MM.1S (cell line): ENCODE measurements around the gene URGCP.

Source experiments
- DNase-seq: peaks from one replicate; pipeline ENCODE4 v3.0.0-alpha.2; 2015
- H2AFZ ChIP-seq: fragments of 300-600 bp; sonication (generic); 2 replicates; pipeline ENCODE4 v1.6.0; 2016; ENCODE audit warnings: antibody characterized with exemption, low read length
- H3F3A ChIP-seq: fragments of 300-600 bp; sonication (generic); 2 replicates; pipeline ENCODE4 v1.6.1; 2016; ENCODE audit warnings: mild to moderate bottlenecking, antibody characterized with exemption, low read length, moderate library complexity, mixed read lengths; ENCODE audit not compliant: insufficient read depth
- H3K27ac ChIP-seq: fragments of 300-600 bp; sonication (generic); 2 replicates; pipeline ENCODE4 v1.5.1; 2016; ENCODE audit warnings: mild to moderate bottlenecking, low read length
- H3K27me3 ChIP-seq: fragments of 300-600 bp; sonication (generic); replicated peaks from 2 replicates; pipeline ENCODE4 v1.6.0; 2016; ENCODE audit warnings: low read length; ENCODE audit not compliant: insufficient read depth
- H3K36me3 ChIP-seq: fragments of 300-600 bp; sonication (generic); replicated peaks from 2 replicates; pipeline ENCODE4 v1.6.1; 2016; ENCODE audit warnings: mild to moderate bottlenecking, low read length, mixed read lengths; ENCODE audit not compliant: insufficient read depth
- H3K4me1 ChIP-seq: fragments of 300-600 bp; sonication (generic); 2 replicates; pipeline ENCODE4 v1.6.1; 2016; ENCODE audit warnings: low read length, mixed read lengths
- H3K4me2 ChIP-seq: fragments of 300-600 bp; sonication (generic); 2 replicates; pipeline ENCODE4 v1.6.0; 2016; ENCODE audit warnings: low read depth, low read length
- H3K4me3 ChIP-seq: fragments of 300-600 bp; sonication (generic); 2 replicates; pipeline ENCODE4 v1.5.1; 2016; ENCODE audit warnings: low read length, mixed read lengths
- H3K79me2 ChIP-seq: fragments of 300-600 bp; sonication (generic); 2 replicates; pipeline ENCODE4 v1.6.1; 2016; ENCODE audit warnings: mixed run types, low read length, mixed read lengths
- H3K9ac ChIP-seq: fragments of 300-600 bp; sonication (generic); 2 replicates; pipeline ENCODE4 v1.6.1; 2016; ENCODE audit warnings: low read length, mixed read lengths
- H3K9me2 ChIP-seq: fragments of 300-600 bp; sonication (generic); replicated peaks from 2 replicates; pipeline ENCODE4 v1.6.1; 2016; ENCODE audit warnings: mild to moderate bottlenecking, low read length, mixed read lengths; ENCODE audit not compliant: insufficient read depth
- H3K9me3 ChIP-seq: fragments of 300-600 bp; sonication (generic); replicated peaks from 2 replicates; pipeline ENCODE4 v1.6.1; 2016; ENCODE audit warnings: mild to moderate bottlenecking, low read length, mixed read lengths; ENCODE audit not compliant: insufficient read depth
- H4K20me1 ChIP-seq: fragments of 300-600 bp; sonication (generic); 2 replicates; pipeline ENCODE4 v1.6.1; 2016; ENCODE audit warnings: mild to moderate bottlenecking, low read length, moderate library complexity, mixed read lengths; ENCODE audit not compliant: insufficient read depth
- CTCF ChIP-seq: fragments of 300-600 bp; sonication (generic); IDR thresholded peaks from 2 replicates; pipeline ENCODE4 v1.5.1; 2016; ENCODE audit warnings: antibody characterized with exemption, low read length, mixed read lengths
- EZH2 ChIP-seq: fragments of 300-600 bp; sonication (generic); optimal IDR thresholded peaks from 2 replicates; pipeline ENCODE3; 2017; ENCODE audit warnings: low read depth, mild to moderate bottlenecking, antibody characterized with exemption, low read length, mixed read lengths
- EZH2phosphoT487 ChIP-seq: fragments of 300-600 bp; sonication (generic); IDR thresholded peaks from 2 replicates; pipeline ENCODE4 v1.6.1; 2018; ENCODE audit warnings: antibody characterized with exemption, low read length

The URGCP gene

GRCh38 chr7:43851805-43852204 is 54.6 kb downstream of the URGCP start:
- Histone ChIP-seq H3K9me3 (no peaks in the 10 kb centered on the region), H3K27ac (no peak overlapping the region), H3K4me2 (no peak overlapping the region), H3K4me1 (peaks cover 16% of the 10 kb centered on the region), H4K20me1 (no peaks in the 10 kb centered on the region), H3K79me2 (no peaks in the 10 kb centered on the region), H3K36me3 (no peaks in the 10 kb centered on the region), H3K9me2 (no peaks in the 10 kb centered on the region), H3K9ac (no peak overlapping the region), H3K4me3 (no peak overlapping the region), H3F3A (peaks cover 12% of the 10 kb centered on the region), H3K27me3 (no peaks in the 10 kb centered on the region), H2AFZ (no peak overlapping the region)
- TF ChIP-seq EZH2phosphoT487 (no peak), EZH2 (no peak), CTCF (no peak)
- DNase-seq: no peak

- H3K9me2 ChIP-seq: no peaks in the 10 kb centered on the region
- H3K79me2 ChIP-seq: no peaks in the 10 kb centered on the region
- no peak overlapping the region for H3K9ac ChIP-seq
- peak overlapping the region; percentile 22 for H3K4me2 ChIP-seq
- no peaks in the 10 kb centered on the region for H3K36me3 ChIP-seq
- H2AFZ ChIP-seq: no peak overlapping the region
- peaks cover 16% of the 10 kb centered on the region for H3K4me1 ChIP-seq
- no peaks in the 10 kb centered on the region for H3K9me3 ChIP-seq
- TF ChIP-seq CTCF (no peak), EZH2 (no peak), EZH2phosphoT487 (no peak)
- peaks cover 12% of the 10 kb centered on the region for H3F3A ChIP-seq
- no peak overlapping the region for H3K4me3 ChIP-seq
- peak overlapping the region; percentile 5; the same call in 1 of the 2 replicates for H3K27ac ChIP-seq
- DNase-seq: peak; percentile 87
- no peaks in the 10 kb centered on the region for H3K27me3 ChIP-seq
- H4K20me1 ChIP-seq: no peaks in the 10 kb centered on the region
Measured at GRCh38 chr7:43850348-43851116, 55.9 kb downstream of the URGCP start.

- Histone ChIP-seq H3F3A (peaks cover 12% of the 10 kb centered on the region), H3K27ac (no peak overlapping the region), H3K27me3 (no peaks in the 10 kb centered on the region), H3K9me3 (no peaks in the 10 kb centered on the region), H3K9me2 (no peaks in the 10 kb centered on the region), H3K9ac (no peak overlapping the region), H3K4me2 (no peak overlapping the region), H3K4me3 (no peak overlapping the region), H4K20me1 (no peaks in the 10 kb centered on the region), H3K4me1 (peaks cover 16% of the 10 kb centered on the region), H2AFZ (no peak overlapping the region), H3K79me2 (no peaks in the 10 kb centered on the region), H3K36me3 (no peaks in the 10 kb centered on the region)
- TF ChIP-seq EZH2: no peak
- no peak for TF ChIP-seq CTCF
- no peak for TF ChIP-seq EZH2phosphoT487
- no peak for DNase-seq
Measured at GRCh38 chr7:43849047-43849446, 57.3 kb downstream of the URGCP start.
